H4 (cell line): Measurements from ENCODE around the gene SORCS2. TPM values are rescaled to one million over a fixed set of nuclear protein-coding genes. Genes with fewer than 3 reads are reported as not detected.

Experiments used
- DNase-seq: peaks from one replicate; pipeline ENCODE4 v3.0.0-alpha.2; 2015; ENCODE audit warnings: low spot score
- total RNA-seq: library from RNA; depleted of rRNA; stranded (reverse); fragments of >200 nt; shearing (Covaris generic); gene quantifications from 2 replicates; pipeline ENCODE4 v1.2.3, GENCODE V29; 2014

SORCS2 gene
- total RNA-seq, 1 experiment from 2014 or later = 0.02 TPM

- no peak for DNase-seq
Observed at GRCh38 chr4:7244331-7244665, 52.0 kb downstream of the SORCS2 start.

- DNase-seq = no peak
Observed at GRCh38 chr4:7244751-7245320, 52.5 kb downstream of the SORCS2 start.

- DNase-seq = no peak
Observed at GRCh38 chr4:7247521-7247920, 55.2 kb downstream of the SORCS2 start.

GRCh38 chr4:7247946-7248345 is 55.6 kb downstream of the SORCS2 start:
- no peak for DNase-seq

- DNase-seq = no peak
Observed at GRCh38 chr4:7248857-7249256, 56.5 kb downstream of the SORCS2 start.

GRCh38 chr4:7251321-7251720 is 59.0 kb downstream of the SORCS2 start:
- no peak for DNase-seq

- no peak for DNase-seq
Observed at GRCh38 chr4:7252051-7252450, 59.7 kb downstream of the SORCS2 start.

GRCh38 chr4:7252510-7253340 is 60.4 kb downstream of the SORCS2 start:
- DNase-seq = no peak

- no peak for DNase-seq
Observed at GRCh38 chr4:7253341-7253700, 61.0 kb downstream of the SORCS2 start.

- no peak for DNase-seq
Observed at GRCh38 chr4:7253837-7254236, 61.5 kb downstream of the SORCS2 start.

GRCh38 chr4:7254736-7255487 is 62.6 kb downstream of the SORCS2 start:
- DNase-seq = no peak

- DNase-seq = no peak
Observed at GRCh38 chr4:7255488-7255881, 63.1 kb downstream of the SORCS2 start.

- DNase-seq = no peak
Observed at GRCh38 chr4:7255996-7256395, 63.7 kb downstream of the SORCS2 start.

- DNase-seq = no peak
Observed at GRCh38 chr4:7256984-7257810, 64.9 kb downstream of the SORCS2 start.

- no peak for DNase-seq
Observed at GRCh38 chr4:7259039-7259438, 66.7 kb downstream of the SORCS2 start.

GRCh38 chr4:7260569-7260968 is 68.2 kb downstream of the SORCS2 start:
- no peak for DNase-seq

- DNase-seq = no peak
Observed at GRCh38 chr4:7261087-7261486, 68.7 kb downstream of the SORCS2 start.

GRCh38 chr4:7261536-7261935 is 69.2 kb downstream of the SORCS2 start:
- DNase-seq = no peak

- DNase-seq = no peak
Observed at GRCh38 chr4:7262134-7262533, 69.8 kb downstream of the SORCS2 start.

GRCh38 chr4:7263166-7263565 is 70.8 kb downstream of the SORCS2 start:
- no peak for DNase-seq

GRCh38 chr4:7264694-7265093 is 72.4 kb downstream of the SORCS2 start:
- DNase-seq = no peak
